Type B pancreatic cell (in vitro differentiated cells): ENCODE results near the gene PRICKLE2. TPM values are rescaled to one million over a fixed set of nuclear protein-coding genes. Genes with fewer than 3 reads are reported as not detected.
"Not testable (repeated sequence)": the region's sequence is repeated elsewhere in the genome, so short reads cannot be mapped to it uniquely, and the experiment has no call there.

ENCODE experiments used
- DNase-seq: peaks from one replicate; pipeline ENCODE4 v3.0.0; 2021; ENCODE audit warnings: mixed read lengths; ENCODE audit not compliant: unreplicated experiment; ENCODE audit errors: extremely low spot score
- H3K27ac Mint-ChIP-seq: 2 replicates; pipeline ENCODE4 v1.8.0; 2021; ENCODE audit warnings: mild to moderate bottlenecking, mixed read lengths
- H3K27me3 Mint-ChIP-seq: 2 replicates; pipeline ENCODE4 v1.8.0; 2021; ENCODE audit warnings: mixed read lengths
- H3K36me3 Mint-ChIP-seq: 2 replicates; pipeline ENCODE4 v1.8.0; 2021; ENCODE audit warnings: mixed read lengths
- H3K4me1 Mint-ChIP-seq: one replicate; pipeline ENCODE4 v1.8.0; 2021; ENCODE audit warnings: mixed read lengths; ENCODE audit not compliant: unreplicated experiment
- H3K4me3 Mint-ChIP-seq: 2 replicates; pipeline ENCODE4 v1.8.0; 2021; ENCODE audit warnings: mild to moderate bottlenecking, mixed read lengths
- H3K9me3 Mint-ChIP-seq: 2 replicates; pipeline ENCODE4 v1.8.0; 2021; ENCODE audit warnings: mixed read lengths
- total RNA-seq: library from RNA; stranded (reverse); gene quantifications from 2 replicates; pipeline ENCODE4 v1.2.1, GENCODE V29; 2021; ENCODE audit warnings: low replicate concordance
- TF ChIP-seq, protein P1 (sequence below): fragments of 200-600 bp; sonication (generic); conservative IDR thresholded peaks from 2 replicates; pipeline ENCODE4 v1.5.0; 2021; ENCODE audit warnings: antibody characterized with exemption, mild to moderate bottlenecking

The PRICKLE2 gene
- total RNA-seq, 1 donor from 2014 or later, result 23.6 TPM

GRCh38 chr3:64093825-64094712 lies 131.2 kb downstream of the PRICKLE2 start:
- Mint-ChIP-seq H3K27me3 (no peaks in the 10 kb centered on the region), H3K4me1 (peaks cover 33% of the 10 kb centered on the region), H3K27ac (no peak overlapping the region), H3K9me3 (no peaks in the 10 kb centered on the region), H3K36me3 (peaks cover 26% of the 10 kb centered on the region), H3K4me3 (no peak overlapping the region)
- no peak for DNase-seq
- TF ChIP-seq, protein P1, sequence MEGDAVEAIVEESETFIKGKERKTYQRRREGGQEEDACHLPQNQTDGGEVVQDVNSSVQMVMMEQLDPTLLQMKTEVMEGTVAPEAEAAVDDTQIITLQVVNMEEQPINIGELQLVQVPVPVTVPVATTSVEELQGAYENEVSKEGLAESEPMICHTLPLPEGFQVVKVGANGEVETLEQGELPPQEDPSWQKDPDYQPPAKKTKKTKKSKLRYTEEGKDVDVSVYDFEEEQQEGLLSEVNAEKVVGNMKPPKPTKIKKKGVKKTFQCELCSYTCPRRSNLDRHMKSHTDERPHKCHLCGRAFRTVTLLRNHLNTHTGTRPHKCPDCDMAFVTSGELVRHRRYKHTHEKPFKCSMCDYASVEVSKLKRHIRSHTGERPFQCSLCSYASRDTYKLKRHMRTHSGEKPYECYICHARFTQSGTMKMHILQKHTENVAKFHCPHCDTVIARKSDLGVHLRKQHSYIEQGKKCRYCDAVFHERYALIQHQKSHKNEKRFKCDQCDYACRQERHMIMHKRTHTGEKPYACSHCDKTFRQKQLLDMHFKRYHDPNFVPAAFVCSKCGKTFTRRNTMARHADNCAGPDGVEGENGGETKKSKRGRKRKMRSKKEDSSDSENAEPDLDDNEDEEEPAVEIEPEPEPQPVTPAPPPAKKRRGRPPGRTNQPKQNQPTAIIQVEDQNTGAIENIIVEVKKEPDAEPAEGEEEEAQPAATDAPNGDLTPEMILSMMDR, result no peak

GRCh38 chr3:64093211-64093610 lies 132.1 kb downstream of the PRICKLE2 start:
- Mint-ChIP-seq H3K9me3 (no peaks in the 10 kb centered on the region), H3K36me3 (peaks cover 20% of the 10 kb centered on the region), H3K4me1 (peaks cover 35% of the 10 kb centered on the region), H3K4me3 (no peak overlapping the region), H3K27me3 (no peaks in the 10 kb centered on the region), H3K27ac (no peak overlapping the region)
- TF ChIP-seq, protein P1, result no peak
- DNase-seq, result no peak

- no peaks in the 10 kb centered on the region for H3K9me3 Mint-ChIP-seq
- no peak overlapping the region for H3K27ac Mint-ChIP-seq
- TF ChIP-seq, protein P1, result no peak
- DNase-seq, result no peak
- peaks cover 35% of the 10 kb centered on the region for H3K4me1 Mint-ChIP-seq
- H3K4me3 Mint-ChIP-seq, result no peak overlapping the region
- H3K36me3 Mint-ChIP-seq, result peaks cover 9% of the 10 kb centered on the region
- H3K27me3 Mint-ChIP-seq, result no peaks in the 10 kb centered on the region
Measured at GRCh38 chr3:64091501-64091900, 133.8 kb downstream of the PRICKLE2 start.

DNA sequence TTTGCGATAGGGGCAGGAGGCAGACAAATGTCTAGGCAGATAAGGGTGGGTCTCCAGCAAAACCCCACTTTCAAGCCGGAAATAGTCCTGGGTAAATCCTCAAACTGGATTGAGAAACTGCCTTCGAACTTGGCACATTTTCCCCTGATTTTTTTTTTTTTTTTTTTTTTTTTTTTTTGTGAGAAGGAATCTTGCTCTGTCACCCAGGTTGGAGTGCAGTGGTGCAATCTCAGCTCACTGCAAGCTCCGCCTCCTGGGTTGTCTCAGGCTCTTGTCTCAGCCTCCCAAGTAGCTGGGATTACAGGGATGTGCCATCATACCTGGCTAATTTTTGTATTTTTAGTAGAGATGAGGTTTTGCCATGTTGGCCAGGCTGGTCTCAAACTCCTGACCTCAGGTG lies 135.9 kb downstream of the PRICKLE2 start:
- H3K4me3 Mint-ChIP-seq, H3K36me3 Mint-ChIP-seq, H3K27me3 Mint-ChIP-seq, H3K9me3 Mint-ChIP-seq, DNase-seq: not testable (repeated sequence)
- peak overlapping the region; percentile 30 for H3K27ac Mint-ChIP-seq
- H3K4me1 Mint-ChIP-seq, result peaks cover 41% of the 10 kb centered on the region

GRCh38 chr3:64088408-64089205 lies 136.7 kb downstream of the PRICKLE2 start:
- peaks cover 11% of the 10 kb centered on the region for H3K9me3 Mint-ChIP-seq
- H3K36me3 Mint-ChIP-seq, result no peaks in the 10 kb centered on the region
- H3K4me1 Mint-ChIP-seq, result peaks cover 44% of the 10 kb centered on the region
- DNase-seq, result no peak
- H3K4me3 Mint-ChIP-seq, result no peak overlapping the region
- TF ChIP-seq, protein P1, result no peak
- H3K27me3 Mint-ChIP-seq, result no peaks in the 10 kb centered on the region
- H3K27ac Mint-ChIP-seq, result peak overlapping the region; percentile 0
